GM12878 (cell line): ENCODE measurements around the gene OLA1.

Experiments used
- CBFB ChIP-seq: IDR thresholded peaks from 2 replicates; pipeline ENCODE4 v1.6.1; 2016; ENCODE audit warnings: antibody characterized with exemption, low read depth
- EZH2 ChIP-seq: IDR thresholded peaks from 2 replicates; pipeline ENCODE4 v1.6.1; 2012; ENCODE audit warnings: low read depth, mild to moderate bottlenecking, control low read depth, inconsistent platforms, low read length, borderline replicate concordance; ENCODE audit not compliant: control insufficient read depth
- ZBTB33 ChIP-seq: fragments of 450-650 bp; IDR thresholded peaks from 2 replicates; pipeline ENCODE4 v1.6.1; 2017; ENCODE audit warnings: mild to moderate bottlenecking
- TF ChIP-seq, protein P1 (sequence below), 3 experiments: IDR thresholded peaks in 2 of 3; conservative IDR thresholded peaks in 1 of 3; 2 replicates each; pipeline ENCODE4 v1.5.1; 2011; ENCODE audit warnings: low read depth in 3 of 3, low read length in 3 of 3, mild to moderate bottlenecking in 3 of 3, control low read depth in 2 of 3, moderate library complexity in 2 of 3, inconsistent platforms in 1 of 3, mixed read lengths in 1 of 3; ENCODE audit not compliant: control insufficient read depth in 2 of 3, insufficient read depth in 1 of 3; ENCODE audit errors: extremely low read depth in 1 of 3

DNA sequence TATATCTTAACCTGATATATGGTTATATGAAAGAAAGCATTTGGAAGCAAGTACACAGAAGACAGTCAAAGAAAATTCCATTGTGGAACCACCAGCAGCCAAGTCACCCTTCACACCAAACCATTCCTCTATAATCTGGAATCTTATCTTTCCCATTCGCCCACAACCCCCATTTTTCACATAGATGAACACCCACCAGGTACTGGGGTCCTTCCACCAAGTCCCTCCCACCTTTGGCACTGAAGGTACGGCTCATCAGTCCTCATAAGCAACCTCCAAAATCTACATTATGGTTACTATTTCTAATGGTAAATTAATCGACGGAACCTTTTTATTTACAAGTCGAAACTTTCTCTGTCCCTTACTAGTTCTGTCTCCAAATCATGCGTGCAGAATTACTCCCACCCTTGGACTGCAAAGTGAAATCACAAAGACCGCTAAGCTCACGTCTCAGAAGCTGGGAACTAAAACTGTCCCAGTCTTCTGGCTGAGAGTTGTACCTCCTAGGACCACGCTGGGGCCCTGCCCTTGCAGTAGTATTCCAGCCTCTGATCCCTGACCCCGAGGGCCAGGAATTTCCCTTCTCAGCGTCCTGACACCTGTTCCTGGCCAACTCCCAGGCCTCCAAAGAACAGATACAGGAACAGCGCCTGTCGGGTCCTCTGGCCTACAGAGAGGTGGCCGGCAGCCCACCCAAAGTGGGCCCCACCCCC is 702 bp downstream of the OLA1 start:
- TF ChIP-seq EZH2 (no peak), ZBTB33 (no peak), CBFB (no peak)
- TF ChIP-seq, protein P1, sequence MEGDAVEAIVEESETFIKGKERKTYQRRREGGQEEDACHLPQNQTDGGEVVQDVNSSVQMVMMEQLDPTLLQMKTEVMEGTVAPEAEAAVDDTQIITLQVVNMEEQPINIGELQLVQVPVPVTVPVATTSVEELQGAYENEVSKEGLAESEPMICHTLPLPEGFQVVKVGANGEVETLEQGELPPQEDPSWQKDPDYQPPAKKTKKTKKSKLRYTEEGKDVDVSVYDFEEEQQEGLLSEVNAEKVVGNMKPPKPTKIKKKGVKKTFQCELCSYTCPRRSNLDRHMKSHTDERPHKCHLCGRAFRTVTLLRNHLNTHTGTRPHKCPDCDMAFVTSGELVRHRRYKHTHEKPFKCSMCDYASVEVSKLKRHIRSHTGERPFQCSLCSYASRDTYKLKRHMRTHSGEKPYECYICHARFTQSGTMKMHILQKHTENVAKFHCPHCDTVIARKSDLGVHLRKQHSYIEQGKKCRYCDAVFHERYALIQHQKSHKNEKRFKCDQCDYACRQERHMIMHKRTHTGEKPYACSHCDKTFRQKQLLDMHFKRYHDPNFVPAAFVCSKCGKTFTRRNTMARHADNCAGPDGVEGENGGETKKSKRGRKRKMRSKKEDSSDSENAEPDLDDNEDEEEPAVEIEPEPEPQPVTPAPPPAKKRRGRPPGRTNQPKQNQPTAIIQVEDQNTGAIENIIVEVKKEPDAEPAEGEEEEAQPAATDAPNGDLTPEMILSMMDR (IDR thresholded peaks at IDR 0.05 in 2 of 3, conservative IDR thresholded peaks at IDR 0.05 in 1 of 3; ENCODE audit: control insufficient read depth in 2 of 3, extremely low read depth in 1 of 3, insufficient read depth in 1 of 3, low read depth in 3 of 3, low read length in 3 of 3), result no peak
